K562 (cell line): Measurements from ENCODE around the gene DHRS13. TPM values are rescaled to one million over a fixed set of nuclear protein-coding genes. Genes with fewer than 3 reads are reported as not detected.
A peak's percentile ranks its signal among the peaks of the same experiment; 100 is the strongest.

Source experiments
- ARNT ChIP-seq, 2 experiments: fragments of 450-650 bp; IDR thresholded peaks; 2 replicates each; pipeline ENCODE4 v1.6.1; 2016; ENCODE audit warnings: mild to moderate bottlenecking in 1 of 2
- CEBPG ChIP-seq, 3 experiments: fragments of 200-800 bp in 1 of 3; sonication (Bioruptor generic) in 1 of 3; sonication (generic) in 1 of 3; formaldehyde crosslinking in 1 of 3; IDR thresholded peaks in 2 of 3; conservative IDR thresholded peaks in 1 of 3; 2 replicates each; pipeline versions ENCODE4 v1.6.1 to v1.8.0; 2016 to 2022; ENCODE audit warnings: missing compliant biosample characterization in 2 of 3, missing genetic modification characterization in 2 of 3, mild to moderate bottlenecking in 1 of 3, missing genetic modification reagents in 1 of 3
- GTF2F1 ChIP-seq: IDR thresholded peaks from 2 replicates; pipeline ENCODE4 v1.6.1; 2011; ENCODE audit warnings: low read depth, low read length, improper control_type of control experiment
- MED1 ChIP-seq: sonication (generic); formaldehyde crosslinking; IDR thresholded peaks from 2 replicates; pipeline ENCODE4 v1.8.1; 2023; ENCODE audit warnings: missing genetic modification reagents, borderline replicate concordance
- MIER1 ChIP-seq: fragments of 450-650 bp; IDR thresholded peaks from 2 replicates; pipeline ENCODE4 v1.6.1; 2016; ENCODE audit warnings: antibody characterized with exemption, mild to moderate bottlenecking, low read depth
- SMARCA4 ChIP-seq: fragments of 450-650 bp; IDR thresholded peaks from 2 replicates; pipeline ENCODE4 v1.6.1; 2016
- SMARCB1 ChIP-seq: IDR thresholded peaks from 2 replicates; pipeline ENCODE4 v1.6.1; 2011; ENCODE audit warnings: improper control_type of control experiment, low read depth; ENCODE audit not compliant: insufficient read length
- SRSF9 ChIP-seq: fragments of 200-400 bp; formaldehyde crosslinking; IDR thresholded peaks from 2 replicates; pipeline ENCODE4 v1.6.1; 2017; ENCODE audit warnings: low read depth, low read length, borderline replicate concordance
- TAF15 ChIP-seq: fragments of 200-400 bp; formaldehyde crosslinking; IDR thresholded peaks from 2 replicates; pipeline ENCODE4 v1.6.1; 2017; ENCODE audit warnings: mild to moderate bottlenecking, low read depth, low read length, moderate library complexity
- ZNF165 ChIP-seq: fragments of 250-450 bp; sonication (Bioruptor Pico); IDR thresholded peaks from 2 replicates; pipeline ENCODE4 v1.4.0; 2020; ENCODE audit warnings: borderline replicate concordance
- ZNF175 ChIP-seq: fragments of 200-800 bp; sonication (Bioruptor generic); IDR thresholded peaks from 2 replicates; pipeline ENCODE4 v1.6.1; 2016; ENCODE audit warnings: low read depth, mild to moderate bottlenecking, missing genetic modification characterization, missing compliant biosample characterization
- ZNF311 ChIP-seq: fragments of 250-450 bp; sonication (Bioruptor Pico); IDR thresholded peaks from 2 replicates; pipeline ENCODE4 v1.4.0; 2020; ENCODE audit warnings: mild to moderate bottlenecking, moderate library complexity
- ZNF324 ChIP-seq: fragments of 250-450 bp; sonication (Bioruptor Pico); IDR thresholded peaks from 2 replicates; pipeline ENCODE4 v1.4.0; 2020; ENCODE audit warnings: mild to moderate bottlenecking
- ZNF57 ChIP-seq: fragments of 450-650 bp; formaldehyde crosslinking; IDR thresholded peaks from 2 replicates; pipeline ENCODE4 v1.4.0; 2020; ENCODE audit warnings: mild to moderate bottlenecking, moderate library complexity
- ZNF707 ChIP-seq: fragments of 250-450 bp; sonication (Bioruptor Pico); conservative IDR thresholded peaks from 2 replicates; pipeline ENCODE4 v1.8.0; 2022; ENCODE audit warnings: inconsistent platforms, mild to moderate bottlenecking, moderate library complexity
- ZSCAN32 ChIP-seq: fragments of 450-650 bp; formaldehyde crosslinking; IDR thresholded peaks from 2 replicates; pipeline ENCODE4 v1.4.0; 2020; ENCODE audit warnings: mild to moderate bottlenecking, moderate library complexity
- polyA plus RNA-seq, 8 experiments: library from polyadenylated mRNA; depleted of rRNA in 4 of 8; stranded (reverse) in 5 of 8; unstranded in 3 of 8; fragments of >200 nt; fragmentation: Nextera tagmentation in 2 of 8; fragmentation: Illumina TruSeq in 1 of 8; extraction: Ambion mirVana in 2 of 8; extraction: Trizol in 1 of 8; gene quantifications; 2 replicates each; pipeline versions ENCODE4 v1.2.1 to v1.2.3, GENCODE V29; 2011 to 2014; ENCODE audit warnings: inconsistent platforms in 1 of 8, missing spikeins in 1 of 8
- total RNA-seq, 7 experiments: library from RNA; depleted of rRNA in 6 of 7; stranded (reverse); fragments of >200 nt in 6 of 7; fragmentation: Illumina TruSeq in 2 of 7; extraction: Trizol in 2 of 7; gene quantifications; 2 replicates each; pipeline versions ENCODE4 v1.2.1 to v1.2.3, GENCODE V29; 2011 to 2021; ENCODE audit warnings: low replicate concordance in 1 of 7
- TF ChIP-seq, protein P1 (sequence below): fragments of 450-650 bp; IDR thresholded peaks from 2 replicates; pipeline ENCODE4 v1.7.1; 2018; ENCODE audit warnings: mild to moderate bottlenecking, low read depth; ENCODE audit not compliant: partially characterized antibody
- TF ChIP-seq, protein P2 (sequence below): fragments of 250-450 bp; sonication (Bioruptor Pico); IDR thresholded peaks from 2 replicates; pipeline ENCODE4 v1.8.0; 2022; ENCODE audit warnings: moderate library complexity, mild to moderate bottlenecking, inconsistent platforms
- TF ChIP-seq, protein P3 (sequence below): sonication (generic); formaldehyde crosslinking; IDR thresholded peaks from 2 replicates; pipeline ENCODE4 v1.8.0; 2022; ENCODE audit warnings: mild to moderate bottlenecking, missing genetic modification reagents, borderline replicate concordance
- TF ChIP-seq, protein P4 (sequence below): fragments of 250-450 bp; sonication (Bioruptor Pico); IDR thresholded peaks from 2 replicates; pipeline ENCODE4 v1.5.1; 2021; ENCODE audit warnings: mild to moderate bottlenecking

The DHRS13 gene
- total and polyA plus RNA-seq, 9 of the 15 experiments (the other 6 are each of a cell fraction or from before 2014, with no cell fraction given): 0.32 to 52.3 (median 34.3) TPM; not detected in 1

DNA sequence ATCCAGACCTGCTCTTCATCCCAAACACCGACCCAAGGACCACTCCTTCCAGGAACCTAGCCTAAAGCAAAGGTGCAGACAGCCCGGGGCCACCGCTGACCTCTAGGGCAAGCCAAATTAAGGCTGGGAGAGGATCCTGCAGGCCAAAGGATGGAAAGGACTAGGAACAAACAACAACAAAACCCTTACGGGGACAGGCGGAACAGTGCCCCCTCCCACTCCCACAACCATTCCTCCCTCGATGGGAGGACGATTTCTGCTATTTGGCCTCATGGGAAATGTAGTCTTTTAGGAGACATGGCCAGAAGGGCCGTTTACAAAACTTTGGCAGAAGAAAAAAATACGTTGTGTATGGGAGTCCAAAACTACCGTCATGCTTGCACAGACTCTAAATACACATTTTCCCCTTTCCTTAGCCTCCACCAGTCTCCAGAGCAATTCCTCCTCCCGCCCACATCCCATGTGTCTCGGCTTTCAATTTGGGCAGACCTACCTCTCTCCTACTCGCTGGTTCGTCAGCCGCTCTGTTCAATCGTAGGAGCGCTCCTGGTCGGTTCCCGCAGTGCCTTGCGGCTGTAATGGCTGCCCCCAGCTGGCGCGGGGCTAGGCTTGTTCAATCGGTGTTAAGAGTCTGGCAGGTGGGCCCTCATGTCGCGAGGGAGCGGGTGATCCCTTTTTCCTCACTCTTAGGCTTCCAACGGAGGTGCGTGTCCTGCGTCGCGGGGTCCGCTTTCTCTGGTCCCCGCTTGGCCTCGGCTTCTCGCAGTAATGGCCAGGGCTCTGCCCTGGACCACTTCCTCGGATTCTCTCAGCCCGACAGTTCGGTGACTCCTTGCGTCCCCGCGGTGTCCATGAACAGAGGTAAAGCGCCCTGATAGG is 48.2 kb downstream of the DHRS13 start, which contains the start of gene ERAL1 (continued):
- TF ChIP-seq MIER1 (no peak), ZNF311 (no peak), TAF15 (0 out of 2 replicates have a peak, but pooled peaks have one; percentile 66), ZSCAN32 (CRISPR knock-in tag) (no peak), GTF2F1 (0 out of 2 replicates have a peak, but pooled peaks have one; percentile 70), SRSF9 (no peak), MED1 (CRISPR knock-in tag) (no peak), ZNF707 (CRISPR knock-in tag) (no peak), ARNT (IDR thresholded peaks at IDR 0.05) (peak; percentile 76 to 87; a peak in 3 of 4 replicates), ZNF324 (CRISPR knock-in tag) (no peak), CEBPG (CRISPR knock-in tag; IDR thresholded peaks at IDR 0.05) (no peak), CEBPG (tag; conservative IDR thresholded peaks at IDR 0.05 in 1 of 2, IDR thresholded peaks at IDR 0.05 in 1 of 2) (no peak), ZNF165 (CRISPR knock-in tag) (no peak), ZNF175 (no peak), ZNF57 (CRISPR knock-in tag) (no peak), SMARCB1 (no peak), SMARCA4 (peak; percentile 31; the same call in 1 of the 2 replicates)
- TF ChIP-seq, protein P1, sequence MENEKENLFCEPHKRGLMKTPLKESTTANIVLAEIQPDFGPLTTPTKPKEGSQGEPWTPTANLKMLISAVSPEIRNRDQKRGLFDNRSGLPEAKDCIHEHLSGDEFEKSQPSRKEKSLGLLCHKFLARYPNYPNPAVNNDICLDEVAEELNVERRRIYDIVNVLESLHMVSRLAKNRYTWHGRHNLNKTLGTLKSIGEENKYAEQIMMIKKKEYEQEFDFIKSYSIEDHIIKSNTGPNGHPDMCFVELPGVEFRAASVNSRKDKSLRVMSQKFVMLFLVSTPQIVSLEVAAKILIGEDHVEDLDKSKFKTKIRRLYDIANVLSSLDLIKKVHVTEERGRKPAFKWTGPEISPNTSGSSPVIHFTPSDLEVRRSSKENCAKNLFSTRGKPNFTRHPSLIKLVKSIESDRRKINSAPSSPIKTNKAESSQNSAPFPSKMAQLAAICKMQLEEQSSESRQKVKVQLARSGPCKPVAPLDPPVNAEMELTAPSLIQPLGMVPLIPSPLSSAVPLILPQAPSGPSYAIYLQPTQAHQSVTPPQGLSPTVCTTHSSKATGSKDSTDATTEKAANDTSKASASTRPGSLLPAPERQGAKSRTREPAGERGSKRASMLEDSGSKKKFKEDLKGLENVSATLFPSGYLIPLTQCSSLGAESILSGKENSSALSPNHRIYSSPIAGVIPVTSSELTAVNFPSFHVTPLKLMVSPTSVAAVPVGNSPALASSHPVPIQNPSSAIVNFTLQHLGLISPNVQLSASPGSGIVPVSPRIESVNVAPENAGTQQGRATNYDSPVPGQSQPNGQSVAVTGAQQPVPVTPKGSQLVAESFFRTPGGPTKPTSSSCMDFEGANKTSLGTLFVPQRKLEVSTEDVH: no peak
- TF ChIP-seq, protein P2, sequence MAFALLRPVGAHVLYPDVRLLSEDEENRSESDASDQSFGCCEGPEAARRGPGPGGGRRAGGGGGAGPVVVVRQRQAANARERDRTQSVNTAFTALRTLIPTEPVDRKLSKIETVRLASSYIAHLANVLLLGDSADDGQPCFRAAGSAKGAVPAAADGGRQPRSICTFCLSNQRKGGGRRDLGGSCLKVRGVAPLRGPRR: no peak
- TF ChIP-seq, protein P3, sequence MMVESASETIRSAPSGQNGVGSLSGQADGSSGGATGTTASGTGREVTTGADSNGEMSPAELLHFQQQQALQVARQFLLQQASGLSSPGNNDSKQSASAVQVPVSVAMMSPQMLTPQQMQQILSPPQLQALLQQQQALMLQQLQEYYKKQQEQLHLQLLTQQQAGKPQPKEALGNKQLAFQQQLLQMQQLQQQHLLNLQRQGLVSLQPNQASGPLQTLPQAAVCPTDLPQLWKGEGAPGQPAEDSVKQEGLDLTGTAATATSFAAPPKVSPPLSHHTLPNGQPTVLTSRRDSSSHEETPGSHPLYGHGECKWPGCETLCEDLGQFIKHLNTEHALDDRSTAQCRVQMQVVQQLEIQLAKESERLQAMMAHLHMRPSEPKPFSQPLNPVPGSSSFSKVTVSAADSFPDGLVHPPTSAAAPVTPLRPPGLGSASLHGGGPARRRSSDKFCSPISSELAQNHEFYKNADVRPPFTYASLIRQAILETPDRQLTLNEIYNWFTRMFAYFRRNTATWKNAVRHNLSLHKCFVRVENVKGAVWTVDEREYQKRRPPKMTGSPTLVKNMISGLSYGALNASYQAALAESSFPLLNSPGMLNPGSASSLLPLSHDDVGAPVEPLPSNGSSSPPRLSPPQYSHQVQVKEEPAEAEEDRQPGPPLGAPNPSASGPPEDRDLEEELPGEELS (CRISPR knock-in tag): no peak
- TF ChIP-seq, protein P4, sequence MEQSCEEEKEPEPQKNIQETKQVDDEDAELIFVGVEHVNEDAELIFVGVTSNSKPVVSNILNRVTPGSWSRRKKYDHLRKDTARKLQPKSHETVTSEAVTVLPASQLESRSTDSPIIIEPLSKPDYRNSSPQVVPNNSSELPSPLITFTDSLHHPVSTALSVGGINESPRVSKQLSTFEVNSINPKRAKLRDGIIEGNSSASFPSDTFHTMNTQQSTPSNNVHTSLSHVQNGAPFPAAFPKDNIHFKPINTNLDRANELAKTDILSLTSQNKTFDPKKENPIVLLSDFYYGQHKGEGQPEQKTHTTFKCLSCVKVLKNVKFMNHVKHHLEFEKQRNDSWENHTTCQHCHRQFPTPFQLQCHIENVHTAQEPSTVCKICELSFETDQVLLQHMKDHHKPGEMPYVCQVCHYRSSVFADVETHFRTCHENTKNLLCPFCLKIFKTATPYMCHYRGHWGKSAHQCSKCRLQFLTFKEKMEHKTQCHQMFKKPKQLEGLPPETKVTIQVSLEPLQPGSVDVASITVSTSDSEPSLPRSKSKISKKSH (CRISPR knock-in tag): no peak
